HG02798 (cell line): ENCODE results near the gene TRAF4.
"Not testable (repeated sequence)": the region's sequence is repeated elsewhere in the genome, so short reads cannot be mapped to it uniquely, and the experiment has no call there.

ENCODE experiments used
- ATAC-seq: cut with Tn5 transposase; IDR thresholded peaks from one replicate; pipeline ENCODE4 v1.9.1; 2021; ENCODE audit warnings: mild to moderate bottlenecking; ENCODE audit not compliant: unreplicated experiment, poor library complexity

Gene TRAF4

GRCh38 chr17:28712705-28713415 is 31.0 kb upstream of the TRAF4 start:
- no peak for ATAC-seq

DNA sequence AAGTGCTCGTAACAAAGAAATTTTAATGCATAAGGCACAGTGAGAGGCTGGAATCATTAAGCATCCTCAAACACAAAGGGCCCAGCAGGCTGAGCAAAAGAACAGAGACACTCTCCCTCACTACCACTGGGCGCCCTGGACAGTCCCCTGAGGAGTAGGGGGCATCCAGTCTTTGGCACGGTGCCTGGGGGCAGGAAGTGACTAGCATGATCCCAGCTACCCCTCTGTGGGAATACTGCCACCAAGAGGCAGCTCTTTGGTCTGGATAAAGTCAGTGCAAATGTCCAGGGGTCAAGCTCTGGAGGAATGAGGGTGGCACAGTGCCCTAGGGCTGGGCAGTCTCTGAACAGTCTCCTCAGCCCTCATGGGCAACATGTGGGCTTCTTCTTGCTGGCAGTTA is 29.5 kb upstream of the TRAF4 start:
- no peak for ATAC-seq

- no peak for ATAC-seq
Observed at GRCh38 chr17:28715217-28715616, 28.6 kb upstream of the TRAF4 start.

GRCh38 chr17:28716740-28717577 is 26.9 kb upstream of the TRAF4 start:
- no peak for ATAC-seq

DNA sequence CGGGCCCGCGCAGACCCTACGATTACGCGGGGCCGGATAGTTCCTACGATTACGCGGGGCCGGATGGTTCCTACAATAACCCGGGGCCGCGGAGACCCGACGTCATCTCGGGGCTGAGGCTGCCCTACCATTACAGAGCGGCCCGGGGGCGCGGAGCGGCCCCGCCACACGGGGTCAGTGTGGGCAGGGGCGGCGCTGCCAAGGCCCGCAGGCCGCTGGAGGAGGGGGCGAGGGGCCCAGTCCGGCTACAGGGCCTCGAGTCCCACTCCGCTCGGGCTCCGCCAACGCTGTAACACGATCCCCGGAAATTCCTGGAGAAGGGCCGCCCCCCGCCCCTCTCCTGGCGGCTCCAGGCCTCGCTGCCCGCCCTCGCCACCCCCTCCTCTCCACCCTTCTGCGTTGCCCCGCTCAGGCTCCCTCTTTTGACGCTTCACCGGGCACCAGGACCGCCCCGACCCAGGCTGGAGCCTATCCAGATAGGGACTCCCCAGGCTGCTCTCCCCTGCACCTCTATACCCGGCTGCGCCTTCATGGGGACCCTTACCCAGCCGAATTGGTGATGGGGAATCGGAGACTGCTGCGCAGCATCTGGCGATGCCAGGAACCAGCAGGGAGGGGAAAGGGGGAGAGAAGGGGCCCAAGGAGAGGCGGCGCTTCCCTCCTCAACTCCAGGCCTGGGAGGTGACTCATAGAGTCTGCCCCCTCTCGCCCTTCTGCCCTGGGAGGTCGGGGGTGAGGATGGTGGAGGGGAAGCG is 26.1 kb upstream of the TRAF4 start, which contains the start of gene RAB34:
RAB34 (minus strand) TSS at position 291 of the 755 bp plus-strand sequence. CDS start 602 bp downstream, outside the sequence.
- ATAC-seq = no peak

- no peak for ATAC-seq
Observed at GRCh38 chr17:28718333-28719020, 25.3 kb upstream of the TRAF4 start.

DNA sequence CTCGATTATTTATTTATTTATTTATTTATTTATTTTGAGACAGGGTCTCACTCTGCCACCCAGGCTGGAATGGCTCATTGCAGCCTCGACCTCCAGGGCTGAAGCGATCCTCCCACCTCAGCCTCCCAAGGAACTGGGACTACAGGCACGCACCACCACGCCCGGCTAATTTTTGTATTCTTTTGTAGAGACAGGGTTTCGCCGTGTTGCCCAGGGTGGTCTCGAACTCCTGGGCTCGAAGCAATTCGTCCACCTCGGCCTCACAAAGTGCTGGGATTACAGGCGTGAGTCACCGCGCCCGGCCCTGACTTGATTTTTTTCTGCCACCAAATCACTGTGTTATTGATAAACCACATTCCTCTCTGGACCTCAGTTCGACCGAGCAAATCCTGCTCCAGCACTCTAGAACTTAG is 24.8 kb upstream of the TRAF4 start:
- ATAC-seq = no peak

DNA sequence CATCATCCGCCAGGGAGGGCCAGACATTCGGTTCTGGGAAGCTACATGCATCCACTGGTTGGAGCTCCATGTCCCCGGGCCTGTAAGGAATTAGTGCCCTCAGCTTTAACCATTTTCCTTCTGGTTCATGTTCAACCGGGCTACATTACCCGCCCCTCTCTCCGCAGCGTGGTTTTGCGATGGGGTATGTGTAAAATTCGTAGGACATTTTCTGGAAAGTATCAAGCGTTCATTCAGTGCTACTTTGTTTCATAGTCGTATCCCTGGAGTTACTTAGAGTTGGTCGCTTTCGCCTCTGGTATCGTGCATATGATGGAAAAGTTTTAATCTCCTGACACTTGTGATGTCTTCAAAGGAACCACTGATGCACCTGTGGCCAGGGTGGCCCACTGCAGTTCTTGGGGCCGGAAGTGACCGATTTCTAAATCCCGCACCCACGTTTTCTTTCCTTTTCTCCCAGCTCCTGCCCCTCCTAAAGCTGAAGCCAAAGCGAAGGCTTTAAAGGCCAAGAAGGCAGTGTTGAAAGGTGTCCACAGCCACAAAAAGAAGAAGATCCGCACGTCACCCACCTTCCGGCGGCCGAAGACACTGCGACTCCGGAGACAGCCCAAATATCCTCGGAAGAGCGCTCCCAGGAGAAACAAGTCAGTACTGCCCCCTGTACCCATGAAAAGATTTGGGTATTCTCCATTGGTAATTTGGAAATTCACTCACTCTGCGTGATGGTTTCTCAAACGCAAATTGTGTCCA is 23.4 kb upstream of the TRAF4 start:
- ATAC-seq = no peak

GRCh38 chr17:28720997-28721329 is 22.8 kb upstream of the TRAF4 start:
- ATAC-seq = not testable (repeated sequence)

DNA sequence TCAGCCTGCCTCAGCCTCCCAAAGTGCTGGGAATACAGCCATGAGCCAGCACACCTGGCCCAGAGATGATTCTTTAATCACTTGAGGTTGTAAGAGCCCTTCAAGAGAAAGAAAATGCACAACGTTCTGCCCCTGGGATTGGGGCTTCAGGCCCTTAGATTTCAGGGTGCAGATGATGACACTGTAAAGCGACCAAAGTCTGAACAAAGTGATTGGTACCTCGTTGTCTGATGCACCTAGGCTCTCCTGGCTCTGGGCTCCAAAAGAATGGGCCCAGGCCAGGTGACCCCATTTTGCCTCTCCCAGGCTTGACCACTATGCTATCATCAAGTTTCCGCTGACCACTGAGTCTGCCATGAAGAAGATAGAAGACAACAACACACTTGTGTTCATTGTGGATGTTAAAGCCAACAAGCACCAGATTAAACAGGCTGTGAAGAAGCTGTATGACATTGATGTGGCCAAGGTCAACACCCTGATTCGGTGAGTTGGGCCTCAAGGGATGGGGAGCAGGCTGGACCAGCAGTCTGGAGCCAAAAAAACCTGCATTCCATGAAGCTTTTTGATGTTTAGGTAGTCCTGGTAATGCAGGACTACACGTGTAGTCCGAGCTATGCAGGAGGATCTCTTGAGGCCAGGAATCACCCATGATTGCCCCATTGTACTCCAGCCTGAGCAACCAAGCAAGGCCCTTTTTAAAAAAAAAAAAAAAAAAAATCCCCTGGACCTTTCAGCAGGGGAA is 21.2 kb upstream of the TRAF4 start:
- no peak for ATAC-seq

GRCh38 chr17:28723159-28723835 is 20.5 kb upstream of the TRAF4 start:
- ATAC-seq = no peak

- ATAC-seq = not testable (repeated sequence)
Observed at GRCh38 chr17:28723836-28724499, 19.8 kb upstream of the TRAF4 start.

DNA sequence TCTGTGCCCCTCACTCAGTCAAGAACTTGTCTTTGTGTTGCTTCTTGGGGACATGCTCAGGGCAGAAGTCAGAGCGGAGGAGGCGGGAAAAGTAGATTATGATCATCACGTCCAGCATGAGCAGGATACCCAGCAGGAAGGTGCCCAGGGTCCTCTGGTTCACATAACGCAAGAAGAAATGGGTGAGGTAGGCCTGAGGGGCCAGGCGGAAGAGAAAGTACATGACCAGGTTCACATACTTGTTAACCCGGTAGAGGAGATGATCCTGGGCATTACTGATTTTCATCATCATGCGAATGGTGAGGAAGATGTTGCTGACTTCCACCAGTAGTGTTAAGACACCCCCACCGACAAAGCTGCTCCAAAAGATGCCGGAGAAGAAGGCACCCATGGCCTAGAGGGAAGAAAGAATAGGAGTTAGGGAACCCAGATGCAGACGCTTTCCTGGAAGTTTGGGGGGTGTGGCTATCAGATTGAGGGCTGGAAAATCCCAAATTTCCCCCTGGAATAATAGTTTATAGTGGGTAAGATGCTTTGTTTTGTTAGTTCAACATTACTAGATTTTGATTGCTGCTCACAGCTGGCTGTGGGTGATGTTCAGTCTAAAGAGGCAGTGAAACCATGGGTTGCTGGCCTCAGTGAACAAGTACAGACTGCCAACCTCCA is 19.2 kb upstream of the TRAF4 start:
- no peak for ATAC-seq

GRCh38 chr17:28725166-28725659 is 18.6 kb upstream of the TRAF4 start:
- no peak for ATAC-seq

- peak; percentile 0 for ATAC-seq
Observed at GRCh38 chr17:28725660-28726225, 18.1 kb upstream of the TRAF4 start.

- ATAC-seq = peak; percentile 11
Observed at GRCh38 chr17:28726226-28726626, 17.6 kb upstream of the TRAF4 start, which contains the start of gene TLCD1. Gene TLCD1, minus strand, starts transcription at chr17:28726233. Its CDS starts 136 bp downstream, at chr17:28726097.
